Measurements from ENCODE around the gene CERK. TPM values are rescaled to one million over a fixed set of nuclear protein-coding genes. Genes with fewer than 3 reads are reported as not detected.

The CERK gene
- total RNA-seq, 1 donor from 2014 or later: 69.0 TPM

DNA sequence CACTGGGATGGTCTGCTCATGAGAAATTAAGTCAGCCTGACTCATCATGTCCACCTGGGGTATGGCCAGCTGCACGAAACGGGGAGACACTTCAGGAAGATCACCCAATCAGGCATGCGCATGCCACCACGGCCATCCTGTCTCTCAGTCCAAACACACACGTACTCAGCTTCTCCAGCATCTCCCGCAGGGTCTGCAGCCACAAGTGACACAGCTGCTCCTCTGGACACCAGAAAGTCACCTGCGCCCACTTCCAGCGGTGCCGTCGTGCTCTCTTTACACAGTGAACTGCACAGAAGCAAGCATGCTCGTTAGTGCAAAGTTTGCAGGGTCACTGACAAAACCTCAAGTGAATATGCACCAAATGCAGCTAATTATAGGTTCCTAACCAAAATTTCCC is 18.1 kb downstream of the CERK start:
- intact Hi-C loops (cut with DNase I): no loop called here
- DNase-seq (no peak), ATAC-seq (ENCODE audit: poor library complexity) (no peak)

DNA sequence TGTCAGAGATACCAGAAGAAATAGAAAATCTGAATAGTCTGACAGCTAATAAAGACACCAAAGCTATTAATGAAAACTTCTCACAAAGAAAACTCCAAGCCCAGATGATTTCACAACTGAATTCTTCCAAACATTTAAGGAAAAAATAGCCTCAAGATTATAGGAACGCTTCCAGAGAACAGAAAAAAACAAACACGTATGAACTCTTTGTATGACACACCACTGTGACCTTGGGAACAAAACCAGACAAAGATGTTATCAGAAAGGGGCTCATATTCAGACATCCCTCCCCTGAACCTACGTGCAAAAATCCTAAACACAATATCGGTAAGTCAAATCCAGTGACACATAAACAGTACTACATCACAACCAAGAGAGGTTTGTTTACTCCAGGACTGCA is 23.5 kb downstream of the CERK start:
- DNase-seq (no peak), ATAC-seq (ENCODE audit: poor library complexity) (no peak)
- intact Hi-C loops (cut with DNase I): no loop called here

DNA sequence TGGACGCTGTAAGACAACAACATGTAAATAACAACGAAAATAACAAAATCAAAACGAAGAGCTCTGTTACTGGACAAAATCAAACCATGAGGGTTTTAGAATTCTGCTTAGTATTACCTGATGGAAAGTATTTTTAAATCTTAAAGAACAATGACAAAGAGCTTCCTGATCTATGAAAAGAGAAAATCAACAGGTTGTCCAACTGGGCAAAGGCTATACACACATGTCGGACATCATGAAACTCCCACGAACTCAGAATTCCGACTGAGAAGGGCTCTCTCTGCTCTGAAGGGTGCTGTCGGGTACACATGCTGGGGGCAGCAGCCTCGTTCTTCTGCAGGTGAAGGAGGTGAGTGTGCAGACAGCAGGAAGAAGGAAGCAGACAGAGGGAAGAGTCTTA is 25.8 kb downstream of the CERK start:
- intact Hi-C loops (cut with DNase I): no loop called here

DNA sequence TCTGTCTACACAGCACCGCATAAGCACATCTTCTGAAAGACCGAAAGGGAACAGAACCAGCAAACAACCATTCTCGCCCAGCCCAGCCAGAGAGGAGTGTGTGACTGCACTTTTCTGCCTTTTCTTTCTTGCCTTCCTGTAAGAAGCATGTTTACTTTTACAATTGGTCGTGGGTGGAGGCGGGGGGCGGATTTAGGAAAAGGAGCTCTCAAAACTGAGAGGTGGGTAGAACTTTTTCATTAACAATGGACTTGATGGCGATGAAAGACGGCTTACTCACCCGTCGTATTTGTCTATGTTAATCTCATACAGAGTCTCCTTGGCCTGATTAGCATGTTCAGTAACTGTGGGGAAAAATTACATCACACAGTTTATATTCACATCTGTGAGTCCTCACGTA is 27.2 kb downstream of the CERK start:
- no peak for ATAC-seq (ENCODE audit: poor library complexity)
- intact Hi-C loops (cut with DNase I): no loop called here
- DNase-seq: no peak

More for the DNA sequence above, 25.8 kb downstream of the CERK start:
- no peak for ATAC-seq (ENCODE audit: poor library complexity)
- DNase-seq: no peak

DNA sequence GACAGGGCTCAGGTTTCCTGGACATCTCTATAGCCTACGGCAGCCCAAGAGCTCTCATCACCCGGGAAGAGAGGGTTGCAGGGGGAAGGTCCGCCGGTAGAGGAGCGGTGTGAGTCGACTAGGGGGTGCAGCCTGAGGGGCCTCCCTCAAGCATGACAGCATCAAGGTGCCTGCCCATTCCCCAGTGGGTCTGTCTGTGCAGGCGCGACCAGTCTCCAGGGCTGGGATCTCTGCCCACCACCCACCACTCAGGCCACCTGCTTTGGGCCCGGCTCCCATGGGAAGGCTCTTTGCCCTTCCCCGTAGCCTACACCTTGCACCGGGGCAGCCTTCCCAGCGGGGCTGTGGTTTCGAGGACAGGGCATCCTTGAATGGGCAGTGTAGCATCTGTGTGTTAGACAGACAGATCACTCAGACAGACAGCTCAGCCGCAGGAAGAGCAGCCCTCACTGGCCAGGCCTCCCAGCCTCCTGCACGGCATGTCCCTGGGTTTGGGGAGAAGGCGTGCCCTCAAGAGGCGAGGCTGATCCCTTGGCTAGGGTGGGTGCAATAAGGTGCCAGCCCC is 29.2 kb downstream of the CERK start:
- DNase-seq (peak; percentile 17), ATAC-seq (ENCODE audit: poor library complexity) (no peak)
- intact Hi-C loops (cut with DNase I): no loop called here

DNA sequence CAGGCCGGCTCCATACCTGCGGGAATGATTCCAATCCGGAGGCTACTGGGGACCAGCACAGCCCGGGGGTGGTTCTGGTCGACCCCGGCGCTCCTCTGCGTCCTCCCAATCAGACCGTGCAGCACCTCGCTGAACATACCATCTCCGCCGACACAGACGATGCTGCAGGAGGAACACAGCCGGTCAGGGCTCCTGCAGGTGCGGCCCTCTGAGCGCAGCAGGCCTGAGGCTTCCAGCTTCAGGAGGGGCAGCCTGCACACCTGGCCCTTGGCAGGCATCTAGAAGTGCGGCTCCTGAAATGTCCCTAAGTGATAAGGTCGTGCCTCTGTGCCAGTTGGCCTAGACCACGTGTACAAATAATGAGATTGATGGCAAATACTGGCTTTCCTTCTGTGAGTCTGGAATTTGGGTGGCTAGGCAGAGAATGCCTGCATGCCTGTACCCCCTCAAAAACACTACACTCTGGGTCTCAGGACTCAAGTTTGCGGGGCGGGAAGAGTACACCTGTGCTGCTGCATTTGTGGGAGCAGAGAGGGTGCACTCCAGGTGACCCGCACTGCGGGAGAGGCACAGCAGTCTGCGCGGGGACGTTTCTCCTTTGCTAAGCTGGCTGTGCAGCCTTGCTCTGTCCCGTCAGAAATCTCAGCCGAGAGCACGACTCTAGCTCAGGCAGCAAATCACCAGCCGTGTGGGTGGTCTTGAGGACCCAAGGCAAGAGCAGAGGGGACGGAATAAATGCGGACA is 30.1 kb downstream of the CERK start:
- DNase-seq: peak; percentile 14
- no peak for ATAC-seq (ENCODE audit: poor library complexity)
- intact Hi-C loops (cut with DNase I): no loop called here

DNA sequence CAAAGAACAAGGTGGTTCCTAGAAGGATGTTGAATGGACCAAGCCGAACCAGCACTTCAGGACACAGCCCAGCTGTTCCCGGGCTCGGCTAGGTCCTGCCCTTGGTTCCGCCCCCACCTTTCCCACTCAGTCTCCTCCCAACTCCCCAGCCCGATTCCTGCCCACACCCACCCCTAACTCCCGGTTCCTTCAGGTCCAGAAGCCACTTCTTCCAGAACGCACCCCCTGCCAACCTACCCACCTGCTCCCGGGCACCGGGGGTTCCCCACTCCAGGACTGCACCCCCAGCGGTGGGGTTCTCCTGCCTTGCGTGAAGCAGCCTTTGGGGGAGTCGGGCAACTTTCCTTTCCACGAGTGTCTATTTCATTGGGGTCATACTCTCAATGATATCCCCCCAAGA is 30.7 kb downstream of the CERK start:
- ATAC-seq (ENCODE audit: poor library complexity) (no peak), DNase-seq (peak; percentile 22)
- intact Hi-C loops (cut with DNase I): no loop called here

DNA sequence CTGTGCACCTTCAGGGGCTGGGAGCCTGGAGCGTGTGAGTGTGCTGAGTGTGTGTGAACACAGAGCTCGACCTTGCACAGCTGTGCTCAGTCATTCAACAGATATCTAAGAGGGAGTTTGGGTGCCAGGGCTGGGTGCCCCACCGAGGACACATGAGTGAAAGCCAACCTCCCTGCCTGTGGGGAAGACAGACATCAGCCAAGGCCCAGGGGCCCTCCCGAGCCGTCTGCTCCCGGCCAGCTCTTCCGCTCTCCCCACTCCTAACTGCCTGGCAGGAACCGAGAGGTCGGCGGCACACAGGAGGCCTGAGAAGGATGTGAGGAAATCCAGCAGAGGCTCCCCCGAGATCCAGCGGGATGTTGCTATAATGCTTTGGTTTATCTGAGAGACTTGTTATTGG is 32.0 kb downstream of the CERK start:
- ATAC-seq (ENCODE audit: poor library complexity): peak; percentile 50
- DNase-seq: no peak
- intact Hi-C loops (cut with DNase I): no loop called here

DNA sequence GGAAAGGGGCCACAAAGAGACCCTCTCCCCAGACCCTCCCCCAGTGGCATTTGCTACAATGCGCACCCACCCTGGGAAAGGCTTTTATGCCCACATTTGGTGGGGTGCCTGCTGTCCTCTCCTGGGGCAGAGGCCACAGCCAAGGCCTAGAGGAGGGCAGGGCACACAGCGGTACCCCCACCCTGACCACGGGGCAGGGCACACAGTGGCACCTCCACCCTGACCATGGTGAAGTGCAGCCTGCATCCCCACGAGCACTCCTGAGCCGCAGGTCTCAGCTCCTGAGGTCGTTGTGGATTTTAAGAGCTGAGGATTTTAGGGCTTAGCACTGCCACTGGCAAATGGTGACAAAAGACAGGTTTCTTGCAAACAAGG is 34.1 kb downstream of the CERK start:
- intact Hi-C loops (cut with DNase I): no loop called here
- ATAC-seq (ENCODE audit: poor library complexity): no peak
- peak; percentile 7 for DNase-seq

DNA sequence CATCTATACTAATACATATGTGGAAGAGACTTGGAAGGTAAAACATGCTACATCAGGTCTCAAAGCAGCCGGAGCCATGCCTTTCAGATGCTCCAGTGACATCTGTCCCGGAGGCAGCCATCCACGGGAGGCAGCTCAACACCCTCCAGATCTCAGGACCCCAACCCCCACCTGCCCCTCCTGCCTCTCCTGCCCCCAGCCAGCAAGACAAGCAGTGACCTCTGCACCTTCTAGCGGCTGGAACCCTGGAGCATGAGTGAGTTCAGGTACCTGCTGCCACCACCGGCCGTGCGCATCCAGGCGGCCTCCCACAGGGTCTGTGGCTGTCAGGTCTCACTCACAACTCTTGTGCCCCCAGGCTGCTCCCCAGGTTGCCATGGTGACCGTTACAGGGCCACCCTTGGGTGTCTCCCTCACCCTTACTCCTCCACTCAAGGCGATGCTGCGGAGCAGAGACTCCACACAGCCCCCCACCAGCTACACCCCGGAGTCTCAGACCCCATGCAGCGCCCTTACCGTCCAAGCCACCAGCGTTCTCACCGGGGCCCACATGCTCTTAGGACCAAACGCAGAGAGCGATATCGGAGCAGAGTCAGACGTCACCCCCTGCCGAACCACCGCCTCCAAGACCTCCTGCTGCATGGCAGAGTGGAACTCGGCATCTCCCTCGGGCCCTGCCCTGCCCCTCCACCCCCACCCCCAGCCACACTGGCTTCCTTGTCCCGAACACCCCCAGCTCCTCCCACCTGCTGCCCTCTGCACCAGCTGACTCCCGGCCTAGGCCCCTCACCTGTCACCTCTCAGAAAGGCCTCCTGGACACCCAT is 34.7 kb downstream of the CERK start:
- ATAC-seq (ENCODE audit: poor library complexity) (no peak), DNase-seq (peak; percentile 13)
- intact Hi-C loops (cut with DNase I): no loop called here

DNA sequence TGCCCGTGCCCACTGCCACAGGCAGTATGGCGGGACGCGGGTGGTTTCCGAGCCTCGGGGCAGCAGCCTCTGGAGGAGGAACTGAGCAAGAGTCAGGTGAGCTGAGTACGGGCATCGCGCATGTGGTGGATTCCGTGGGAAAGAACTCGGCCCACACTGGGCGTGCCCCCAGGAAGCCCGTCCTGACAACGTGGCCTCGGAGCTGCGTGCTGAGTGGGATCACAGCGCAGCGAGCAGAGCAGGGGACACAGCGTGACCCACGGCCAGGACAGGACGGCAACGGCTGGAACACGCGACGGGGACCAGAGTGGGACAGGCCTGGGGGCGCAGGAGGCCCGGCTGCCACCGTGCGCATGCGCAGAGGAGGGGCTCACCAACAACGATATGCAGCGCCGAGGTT is 36.8 kb downstream of the CERK start:
- ATAC-seq (ENCODE audit: poor library complexity) (no peak), DNase-seq (peak; percentile 33)
- intact Hi-C loops (cut with DNase I): no loop called here

DNA sequence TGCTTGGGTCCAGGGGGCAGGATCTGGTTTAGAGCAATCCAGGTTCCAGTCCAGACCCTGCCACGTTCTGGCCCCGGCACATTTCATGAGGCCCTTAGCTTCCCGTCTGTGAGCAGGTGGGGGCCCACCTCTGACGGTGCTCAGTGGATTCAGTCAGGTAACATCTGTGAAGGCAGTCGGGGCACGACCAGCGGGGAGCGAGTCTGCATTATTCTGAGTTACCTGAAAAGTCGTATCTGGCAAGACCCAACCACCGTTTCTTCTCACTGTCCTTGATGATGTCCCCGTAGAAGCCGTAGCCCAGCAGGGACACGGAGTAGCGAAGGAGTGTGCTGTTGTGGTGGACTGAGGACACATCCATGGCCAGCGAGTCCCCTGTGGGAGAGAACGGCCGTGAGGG is 39.0 kb downstream of the CERK start:
- intact Hi-C loops (cut with DNase I): no loop called here
- no peak for ATAC-seq (ENCODE audit: poor library complexity)
- peak; percentile 17 for DNase-seq

DNA sequence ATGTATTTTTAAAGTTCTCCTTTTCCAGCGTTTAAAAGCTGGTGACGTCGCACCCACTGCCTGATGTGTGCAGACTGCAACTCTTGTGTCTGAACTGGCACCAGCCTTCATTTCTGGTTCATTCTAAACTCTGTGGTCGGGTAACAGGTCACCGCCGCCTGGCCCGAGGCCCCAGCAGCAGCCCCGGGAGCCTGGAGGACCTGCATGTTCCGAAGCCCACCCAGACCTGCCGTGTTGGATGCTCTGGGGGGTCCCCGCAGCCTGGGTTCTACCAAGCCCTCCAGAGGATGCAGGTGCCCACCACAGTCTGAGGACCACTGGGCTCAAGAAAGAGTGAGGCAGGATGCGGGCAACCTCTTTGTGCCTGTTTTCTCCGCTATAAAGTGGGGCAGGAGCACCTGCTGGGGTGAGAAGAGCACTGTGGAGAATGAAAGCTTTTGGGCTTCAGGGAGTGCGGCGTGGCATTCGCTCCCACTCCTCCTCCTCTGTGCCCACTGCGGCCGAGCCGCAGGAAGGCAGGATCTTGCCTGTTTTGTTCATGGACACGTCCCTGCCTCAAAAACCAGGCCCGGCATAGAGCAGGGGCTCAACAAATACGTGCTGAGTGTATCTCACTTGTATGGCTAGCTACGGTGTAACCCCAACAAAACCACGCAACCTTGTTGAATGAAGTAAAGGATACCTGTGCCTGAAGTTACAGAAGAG is 40.1 kb downstream of the CERK start:
- DNase-seq (peak; percentile 11), ATAC-seq (ENCODE audit: poor library complexity) (no peak)
- intact Hi-C loops (cut with DNase I): no loop called here

DNA sequence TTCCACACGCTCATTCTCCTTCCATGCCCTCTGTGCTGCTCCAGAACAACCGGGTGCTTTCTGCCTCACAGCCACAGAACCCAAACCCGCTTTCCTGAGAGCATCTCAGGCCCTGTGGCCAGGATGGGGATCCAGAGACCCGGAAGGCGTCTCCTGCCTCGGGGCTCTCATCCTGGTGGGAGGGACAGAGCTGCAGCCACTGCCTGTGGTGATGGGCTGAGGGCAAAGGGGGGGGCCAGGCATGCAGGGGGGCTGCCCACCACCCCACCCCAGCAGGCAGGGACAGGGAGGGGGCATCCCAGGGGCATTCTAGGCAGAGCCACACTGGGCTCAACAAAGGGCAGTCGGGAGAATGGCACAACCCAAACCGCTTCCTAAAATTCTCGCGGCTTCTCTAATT is 41.4 kb downstream of the CERK start:
- ATAC-seq (ENCODE audit: poor library complexity): peak; percentile 13
- intact Hi-C loops (cut with DNase I): no loop called here

DNA sequence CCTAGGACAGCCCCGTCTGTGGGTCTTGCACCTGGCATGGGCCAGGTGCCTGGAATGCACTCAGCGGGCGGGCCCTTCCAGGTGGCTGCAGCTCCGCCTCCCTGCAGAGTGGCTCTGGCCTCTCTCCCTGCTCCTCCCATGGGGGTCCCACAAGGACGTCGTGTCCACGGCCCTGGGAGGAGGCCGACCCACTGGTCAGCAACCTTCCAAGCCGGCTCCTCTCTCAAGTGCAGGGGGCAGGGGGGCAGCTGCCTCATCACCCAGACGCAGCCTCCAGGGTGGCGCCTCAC is 41.9 kb downstream of the CERK start:
- ATAC-seq (ENCODE audit: poor library complexity) (no peak), DNase-seq (peak; percentile 6)
- intact Hi-C loops (cut with DNase I): no loop called here

More for the DNA sequence above, 41.4 kb downstream of the CERK start:
- DNase-seq: peak; percentile 15

DNA sequence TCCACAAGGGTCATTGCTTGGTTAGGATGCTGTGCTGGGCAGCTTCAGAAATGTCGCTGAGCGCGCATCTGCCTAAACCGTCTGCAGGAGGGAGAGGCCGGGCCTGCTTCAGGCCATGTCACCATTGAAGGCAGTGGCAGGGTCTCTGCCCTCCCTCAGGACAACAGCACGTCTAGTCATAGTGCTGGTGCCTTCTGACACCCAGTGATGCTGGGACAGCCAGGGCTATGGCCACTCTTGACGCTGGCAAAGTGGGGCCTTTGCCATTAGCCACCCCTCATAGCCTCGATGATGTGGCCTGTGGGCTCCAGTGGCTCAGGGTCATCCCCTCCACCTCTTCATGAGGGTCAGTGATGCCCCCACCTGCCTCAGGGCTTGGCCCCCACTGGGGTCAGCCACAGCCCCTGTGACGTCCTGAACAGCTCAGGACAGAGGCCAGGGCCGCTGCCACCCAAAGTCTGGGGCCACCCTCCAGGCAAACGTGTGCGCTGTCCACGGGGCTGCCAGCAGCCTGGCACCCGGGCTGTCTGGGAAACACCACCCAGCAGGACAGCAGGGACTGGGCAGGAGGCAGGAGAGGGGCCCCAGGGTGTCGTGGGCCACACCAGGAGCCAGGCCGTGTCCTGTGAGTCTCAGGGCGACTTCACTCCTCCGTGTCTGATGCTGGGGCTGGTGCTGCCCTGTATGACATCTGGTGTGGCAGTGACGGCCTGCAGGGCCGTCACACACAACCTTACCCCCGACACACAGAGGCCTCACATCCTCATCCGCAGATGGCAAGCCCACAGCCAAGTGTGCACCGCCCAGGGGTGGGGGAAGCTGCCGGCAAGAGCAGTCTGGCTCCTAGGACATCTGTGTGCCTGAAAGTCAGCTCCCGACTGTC is 42.5 kb downstream of the CERK start:
- intact Hi-C loops (cut with DNase I): no loop called here
- peak; percentile 33 for DNase-seq
- no peak for ATAC-seq (ENCODE audit: poor library complexity)

DNA sequence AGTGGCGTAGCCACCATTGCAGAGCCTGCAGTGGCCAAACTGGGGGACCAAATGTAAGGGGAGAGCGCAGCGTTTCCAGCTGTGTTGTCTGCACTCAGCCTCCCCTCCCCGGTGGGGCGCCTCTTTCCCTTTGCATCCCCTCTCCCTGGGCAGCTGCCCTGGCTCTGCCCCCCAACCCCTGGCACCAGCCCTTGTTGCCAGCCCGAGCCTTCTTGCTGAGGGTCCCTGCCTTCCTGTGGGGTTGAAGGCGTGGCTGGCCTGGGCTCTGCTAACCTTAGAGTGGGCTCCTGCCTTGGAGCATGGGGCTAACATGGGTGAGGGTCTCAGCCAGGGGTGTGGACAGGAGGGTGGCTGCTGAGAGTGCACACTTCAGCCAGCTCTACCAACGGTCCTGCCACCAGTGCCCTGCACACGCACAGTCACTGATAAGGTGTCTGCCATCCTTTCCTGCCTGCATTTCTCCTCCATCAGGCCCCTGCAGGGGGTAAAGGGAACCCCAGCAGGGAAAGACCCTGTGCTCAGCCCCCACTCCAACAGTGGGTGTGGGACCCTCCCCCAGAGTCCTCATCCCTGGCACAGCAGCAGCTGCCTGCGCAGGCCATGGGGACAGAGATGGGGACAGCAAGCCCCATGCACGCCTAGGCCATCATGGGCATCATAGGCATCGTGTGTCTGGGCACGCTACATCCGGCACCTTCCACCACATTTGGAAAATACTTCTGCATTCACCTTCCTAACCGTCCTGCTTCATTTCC is 43.5 kb downstream of the CERK start:
- intact Hi-C loops (cut with DNase I): no loop called here
- DNase-seq (peak; percentile 12), ATAC-seq (ENCODE audit: poor library complexity) (no peak)
